LoVo (cell line): Measurements from ENCODE around the gene POLR3E.
"Not testable (repeated sequence)": the region's sequence is repeated elsewhere in the genome, so short reads cannot be mapped to it uniquely, and the experiment has no call there.

Experiments used
- DNase-seq: peaks from one replicate; pipeline ENCODE4 v3.0.0-alpha.2; 2016; ENCODE audit warnings: low spot score

Gene POLR3E

GRCh38 chr16:22293137-22294106, 3.8 kb upstream of the POLR3E start:
- no peak for DNase-seq

GRCh38 chr16:22296225-22297113, 740 bp upstream of the POLR3E start:
- DNase-seq = peak; percentile 2

- peak; percentile 68 for DNase-seq
These were observed 893 bp downstream of the POLR3E start for GRCh38 chr16:22297871-22298733.

GRCh38 chr16:22299036-22299435, 1.8 kb downstream of the POLR3E start:
- DNase-seq = no peak

GRCh38 chr16:22300427-22301071, 3.3 kb downstream of the POLR3E start:
- peak; percentile 24 for DNase-seq

GRCh38 chr16:22301423-22301822, 4.2 kb downstream of the POLR3E start:
- not testable (repeated sequence) for DNase-seq

GRCh38 chr16:22302776-22303363, 5.7 kb downstream of the POLR3E start:
- no peak for DNase-seq

GRCh38 chr16:22304411-22304810, 7.2 kb downstream of the POLR3E start:
- no peak for DNase-seq

- no peak for DNase-seq
These were observed 9.6 kb downstream of the POLR3E start for GRCh38 chr16:22306788-22307187.

GRCh38 chr16:22307838-22308237, 10.6 kb downstream of the POLR3E start:
- no peak for DNase-seq

GRCh38 chr16:22308824-22309520, 11.8 kb downstream of the POLR3E start:
- no peak for DNase-seq

GRCh38 chr16:22311520-22311919, 14.3 kb downstream of the POLR3E start:
- no peak for DNase-seq

GRCh38 chr16:22312897-22313781, 15.9 kb downstream of the POLR3E start:
- no peak for DNase-seq

- DNase-seq = no peak
These were observed 16.8 kb downstream of the POLR3E start for GRCh38 chr16:22313876-22314470.

- DNase-seq = no peak
These were observed 17.7 kb downstream of the POLR3E start for GRCh38 chr16:22314661-22315626.

GRCh38 chr16:22315979-22316378, 18.8 kb downstream of the POLR3E start:
- DNase-seq = no peak

- no peak for DNase-seq
These were observed 19.2 kb downstream of the POLR3E start for GRCh38 chr16:22316411-22316811.
